HG03354 (cell line): ENCODE data around the gene CRADD.

Experiments
- ATAC-seq: cut with Tn5 transposase; IDR thresholded peaks from one replicate; pipeline ENCODE4 v1.9.1; 2021; ENCODE audit warnings: mild to moderate bottlenecking; ENCODE audit not compliant: unreplicated experiment, poor library complexity, severe bottlenecking

Gene CRADD

DNA sequence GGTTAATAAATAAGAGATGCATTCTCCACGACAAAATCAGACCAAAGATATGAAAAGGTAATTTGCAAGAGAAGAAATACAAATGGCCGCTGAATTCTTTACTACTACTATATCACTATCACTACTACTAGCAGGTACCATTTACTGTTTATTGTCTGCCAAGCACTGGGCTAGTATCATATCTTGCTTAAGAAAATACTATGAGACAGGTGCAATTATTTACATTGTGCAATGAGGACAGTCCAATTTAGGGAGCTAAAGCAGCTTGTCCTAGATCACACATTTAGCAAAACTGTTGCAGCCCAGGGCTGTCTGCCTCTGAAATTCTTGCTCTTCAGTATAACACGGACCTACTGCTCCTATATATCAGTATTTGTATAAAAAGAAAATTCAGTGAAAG is 52.8 kb downstream of the CRADD start:
- no peak for ATAC-seq

DNA sequence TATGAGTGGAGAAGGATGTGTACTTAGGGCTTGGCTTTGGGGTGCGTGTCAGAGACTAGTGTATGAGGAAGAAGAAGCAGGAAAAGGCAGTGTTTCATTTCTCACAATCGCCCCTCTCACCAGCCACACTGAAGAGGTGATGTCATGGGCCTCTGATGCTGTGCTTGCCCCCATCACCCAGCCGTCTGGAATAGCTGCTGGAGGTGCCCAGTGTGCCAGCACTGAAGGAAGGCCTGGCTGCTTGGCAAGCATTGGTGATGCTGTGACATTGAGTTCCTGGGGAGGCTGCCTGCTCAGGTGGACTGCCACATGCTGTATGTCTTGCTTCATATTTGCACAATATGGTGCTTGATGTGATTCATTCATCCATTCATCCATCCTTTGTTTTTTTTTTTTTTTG is 56.2 kb downstream of the CRADD start:
- ATAC-seq = no peak

DNA sequence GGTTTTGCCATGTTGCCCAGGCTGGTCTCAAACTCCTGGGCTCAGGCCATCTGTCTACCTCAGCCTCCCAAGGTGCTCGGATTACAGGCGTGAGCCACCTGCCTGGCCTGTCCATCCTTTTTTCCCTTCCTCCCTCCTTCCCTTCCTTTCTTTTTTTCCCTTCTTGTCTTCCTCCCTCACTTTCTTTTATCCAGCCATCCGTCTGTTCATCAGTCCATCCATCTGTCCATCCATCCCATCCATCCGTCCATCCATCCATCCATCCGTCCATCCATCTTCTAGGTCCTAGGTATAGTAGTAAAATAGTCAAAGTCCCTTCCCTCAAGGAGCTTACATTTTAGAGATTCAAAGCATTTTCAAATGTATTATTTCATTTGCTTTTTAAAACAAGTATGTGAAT is 56.8 kb downstream of the CRADD start:
- no peak for ATAC-seq

DNA sequence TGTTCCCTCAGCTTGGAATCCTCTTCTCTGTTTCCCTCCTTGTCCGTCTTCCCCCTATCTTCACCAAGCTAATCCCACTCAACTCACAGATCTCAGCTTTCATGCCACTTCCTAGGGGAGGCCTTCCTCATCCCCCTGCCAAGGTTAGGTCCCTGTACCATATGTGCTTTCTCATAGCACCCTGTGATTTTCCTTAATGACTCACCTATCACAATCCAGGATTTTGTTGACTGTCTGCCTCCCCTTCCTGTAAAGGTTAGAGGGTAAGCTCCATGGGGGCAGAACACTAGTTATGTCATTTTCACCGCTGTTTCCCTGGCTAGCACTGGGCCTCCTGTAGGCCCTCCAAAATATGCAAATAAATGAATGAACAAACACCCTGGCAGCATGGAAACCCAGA is 57.6 kb downstream of the CRADD start:
- ATAC-seq = no peak

DNA sequence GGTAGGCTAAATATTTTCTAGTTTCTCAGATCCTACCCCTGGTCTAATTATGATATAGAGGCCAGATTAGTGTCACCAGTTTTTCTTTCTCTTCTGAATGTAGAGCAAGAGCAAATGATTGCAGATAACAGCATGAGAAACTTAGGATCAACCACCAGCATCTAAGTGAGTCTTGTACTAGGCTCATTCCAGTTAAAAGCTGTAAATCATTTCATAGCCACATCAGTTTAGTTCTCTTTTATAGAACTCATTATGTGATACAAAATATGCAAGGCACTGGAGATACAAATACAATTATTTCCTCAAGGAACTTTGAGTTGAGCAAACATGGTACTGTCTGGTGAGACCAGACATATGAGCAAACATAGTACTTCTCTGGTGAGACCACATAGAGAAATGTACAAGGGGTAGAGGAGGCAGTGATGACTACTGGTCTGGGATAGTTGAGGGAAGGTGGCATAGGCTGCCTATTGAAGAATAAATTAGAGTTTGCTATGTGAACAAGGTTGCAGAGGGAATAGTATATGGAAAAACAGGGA is 59.5 kb downstream of the CRADD start:
- no peak for ATAC-seq

DNA sequence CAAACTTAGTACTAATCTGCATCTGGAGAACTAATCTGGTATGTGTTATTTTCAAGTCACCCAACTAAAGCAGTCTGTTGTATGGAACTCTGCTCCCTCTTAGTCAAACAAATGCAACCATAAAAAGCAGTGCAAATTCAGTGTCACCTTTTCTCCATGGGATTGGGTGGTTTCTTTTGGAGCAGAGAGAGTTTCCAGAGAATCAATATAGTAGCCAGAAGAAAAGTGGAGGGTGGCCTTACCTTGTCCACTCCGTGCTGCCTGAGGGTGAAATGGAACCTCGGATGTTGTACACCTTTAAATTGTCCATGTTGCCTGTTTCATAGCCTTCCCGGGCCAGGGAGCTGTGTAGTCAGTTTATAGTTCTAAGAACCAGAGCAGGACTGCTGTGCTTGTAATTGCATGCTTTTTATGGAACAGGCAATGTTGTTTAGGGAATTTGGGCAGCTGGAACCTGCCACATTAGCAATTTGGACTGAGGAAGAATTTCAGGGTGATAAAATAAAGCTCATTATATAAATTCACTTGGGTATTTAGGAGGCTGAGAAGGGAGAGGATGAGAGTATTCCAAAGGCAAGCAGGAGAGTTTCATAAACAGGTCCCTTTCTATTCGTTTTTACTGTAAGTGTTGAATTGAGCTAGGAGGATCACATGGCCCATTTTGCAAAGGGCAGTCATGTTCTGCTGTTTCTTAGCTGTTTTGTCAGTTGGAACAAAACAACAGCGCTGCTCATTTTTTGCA is 60.5 kb downstream of the CRADD start:
- ATAC-seq = no peak

DNA sequence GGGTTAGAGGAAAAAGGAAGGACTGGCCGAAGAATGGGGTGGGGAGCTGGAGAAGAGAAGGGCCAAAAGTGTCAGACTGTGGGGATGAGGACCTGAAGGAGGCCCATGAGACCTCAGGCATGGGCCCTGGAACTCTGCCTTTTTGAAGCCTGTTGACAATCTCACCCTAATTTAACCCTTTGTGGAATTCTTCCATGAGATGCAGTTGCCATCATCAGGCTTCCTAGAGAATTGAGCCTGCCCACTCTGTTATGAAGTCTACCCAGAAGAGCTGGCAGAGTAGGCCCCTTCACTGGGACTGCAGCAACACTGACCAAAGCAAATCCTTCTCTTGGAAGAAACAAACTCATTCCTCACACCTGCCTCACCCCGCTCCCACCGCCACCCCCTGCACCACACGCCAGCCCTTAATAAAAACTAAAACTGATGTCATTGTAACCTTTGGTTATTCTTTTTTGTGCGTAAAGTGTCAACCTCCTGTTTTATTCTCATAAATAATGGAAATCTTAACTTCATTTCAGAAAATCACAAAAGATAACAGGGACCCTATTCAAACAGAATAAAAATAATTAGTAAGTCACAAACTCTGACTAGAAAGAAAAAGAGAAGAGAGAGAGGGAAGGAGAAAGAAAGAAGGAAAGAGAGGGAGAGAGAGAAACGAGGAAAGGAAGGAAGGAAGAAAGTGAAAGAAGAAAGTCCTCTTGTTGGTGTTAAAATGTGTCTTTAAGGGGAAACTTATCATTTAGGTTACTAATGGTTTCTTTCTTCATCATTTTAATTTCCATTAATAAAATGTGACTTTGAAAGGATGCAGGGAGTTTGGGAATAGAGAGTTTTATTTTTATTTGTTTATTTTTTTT is 61.3 kb downstream of the CRADD start:
- ATAC-seq = no peak

DNA sequence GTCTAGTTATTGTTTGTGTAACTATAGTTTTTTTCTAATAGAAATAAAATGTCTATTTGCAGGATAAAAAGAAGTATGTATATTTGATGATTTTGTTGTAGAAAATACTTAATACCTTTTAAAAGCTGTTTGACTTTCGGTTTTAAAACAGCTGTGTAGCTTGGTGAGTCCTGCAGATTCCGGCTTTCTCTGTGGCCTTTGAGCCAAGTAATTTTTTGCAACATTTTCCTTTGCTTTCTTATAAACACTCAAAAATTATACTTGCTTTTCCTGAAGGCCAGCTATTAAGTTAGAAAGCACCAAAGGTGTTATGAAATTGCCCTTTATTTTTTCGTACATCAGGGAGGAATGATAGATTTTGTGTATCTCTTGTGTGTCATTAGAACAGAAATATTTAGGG is 63.6 kb downstream of the CRADD start:
- ATAC-seq = no peak

DNA sequence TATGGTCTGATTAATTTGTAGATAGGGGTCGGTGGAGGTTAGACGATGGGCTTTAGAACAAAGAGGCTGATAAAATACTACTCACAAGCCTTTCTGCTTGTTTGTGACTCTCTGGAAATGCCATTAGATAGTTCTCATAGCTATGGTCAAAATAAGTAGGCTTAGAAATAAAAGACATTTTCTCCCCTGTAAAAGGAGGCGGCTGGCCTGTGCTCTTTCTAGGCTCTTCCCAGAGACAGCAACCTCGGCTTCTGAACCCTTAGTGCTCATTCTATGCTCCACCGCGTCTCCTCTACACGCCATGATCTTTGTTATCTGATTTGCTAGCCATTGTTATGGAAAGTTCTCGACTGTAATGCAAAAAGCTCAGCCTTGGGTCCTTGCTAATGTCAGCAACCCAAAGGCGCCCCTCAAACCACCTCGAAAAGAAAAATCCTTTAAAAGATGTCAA is 64.5 kb downstream of the CRADD start:
- peak; percentile 37 for ATAC-seq

DNA sequence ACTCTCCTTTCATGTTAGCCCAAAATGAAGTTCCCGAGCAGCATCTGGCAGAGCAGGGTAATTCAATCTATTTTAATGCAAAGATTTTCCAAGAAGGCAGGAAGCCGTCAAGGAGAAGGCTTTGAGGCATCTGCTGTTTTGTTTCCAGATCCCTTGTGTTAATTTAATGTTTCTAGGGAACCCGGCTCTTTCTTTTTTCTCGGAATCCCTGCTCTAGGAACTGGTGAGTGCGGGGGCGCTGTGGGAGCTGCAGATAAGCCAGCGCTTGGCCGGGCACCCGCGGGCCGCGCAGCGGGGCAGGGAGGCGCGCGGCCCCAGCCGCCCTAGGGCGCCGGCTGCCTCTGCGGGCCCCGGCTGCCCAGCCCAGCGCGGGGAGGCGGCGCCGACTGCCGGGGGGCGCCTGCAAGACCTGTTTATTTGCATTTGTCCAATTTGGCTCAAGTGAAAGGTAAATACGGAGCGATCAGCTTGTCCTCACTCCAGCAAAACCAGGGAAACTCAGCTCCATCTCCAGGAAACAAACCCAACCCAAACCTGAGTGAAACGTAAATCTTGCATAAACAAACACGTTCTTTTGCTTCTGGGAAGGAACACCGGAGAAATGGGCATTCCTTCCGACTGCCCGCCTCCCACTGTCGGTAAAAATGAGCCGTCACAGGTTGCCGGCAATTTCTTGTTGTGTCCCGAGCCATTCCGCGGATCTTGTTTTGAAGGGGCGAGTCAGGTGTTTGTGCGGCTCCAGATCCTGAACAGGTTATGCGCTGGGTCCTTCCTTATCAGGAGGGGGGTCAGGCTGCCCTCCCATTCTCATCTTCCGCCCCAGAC is 65.1 kb downstream of the CRADD start:
- ATAC-seq = peak; percentile 90

DNA sequence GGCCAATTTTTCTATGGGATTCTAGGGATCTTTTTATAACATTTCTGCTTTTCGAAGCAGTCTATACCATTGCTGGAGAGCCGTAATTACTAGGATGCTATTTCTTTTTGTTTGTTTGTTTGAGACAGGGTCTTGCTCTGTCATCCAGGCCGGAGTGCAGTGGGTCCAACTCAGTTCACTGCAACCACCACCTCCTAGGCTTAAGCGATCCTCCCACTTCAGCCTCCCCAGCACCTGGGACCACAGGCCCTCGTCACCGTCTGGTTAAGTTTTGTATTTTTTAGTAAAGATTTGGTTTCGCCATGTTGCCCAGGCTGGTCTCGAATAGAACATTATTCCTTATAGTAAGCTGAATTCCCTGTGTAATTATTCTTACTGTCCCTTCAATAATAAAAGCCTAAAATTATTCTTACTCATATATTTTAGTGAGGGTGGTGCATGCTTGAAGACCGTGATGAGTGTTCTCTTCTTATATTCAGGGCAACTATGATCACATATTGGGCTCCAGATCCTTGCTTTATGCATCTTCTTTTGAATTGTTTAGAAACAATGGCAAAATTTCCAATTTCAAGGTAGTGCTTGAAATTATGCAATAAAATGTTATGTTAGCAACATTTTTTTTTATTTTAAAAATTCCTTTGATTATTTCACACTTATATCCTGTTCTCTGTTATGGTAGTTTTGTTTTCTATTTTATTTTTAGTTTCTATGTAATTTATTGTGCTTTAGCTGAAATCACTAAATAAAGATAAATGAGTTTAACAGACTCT is 66.2 kb downstream of the CRADD start:
- ATAC-seq = no peak

DNA sequence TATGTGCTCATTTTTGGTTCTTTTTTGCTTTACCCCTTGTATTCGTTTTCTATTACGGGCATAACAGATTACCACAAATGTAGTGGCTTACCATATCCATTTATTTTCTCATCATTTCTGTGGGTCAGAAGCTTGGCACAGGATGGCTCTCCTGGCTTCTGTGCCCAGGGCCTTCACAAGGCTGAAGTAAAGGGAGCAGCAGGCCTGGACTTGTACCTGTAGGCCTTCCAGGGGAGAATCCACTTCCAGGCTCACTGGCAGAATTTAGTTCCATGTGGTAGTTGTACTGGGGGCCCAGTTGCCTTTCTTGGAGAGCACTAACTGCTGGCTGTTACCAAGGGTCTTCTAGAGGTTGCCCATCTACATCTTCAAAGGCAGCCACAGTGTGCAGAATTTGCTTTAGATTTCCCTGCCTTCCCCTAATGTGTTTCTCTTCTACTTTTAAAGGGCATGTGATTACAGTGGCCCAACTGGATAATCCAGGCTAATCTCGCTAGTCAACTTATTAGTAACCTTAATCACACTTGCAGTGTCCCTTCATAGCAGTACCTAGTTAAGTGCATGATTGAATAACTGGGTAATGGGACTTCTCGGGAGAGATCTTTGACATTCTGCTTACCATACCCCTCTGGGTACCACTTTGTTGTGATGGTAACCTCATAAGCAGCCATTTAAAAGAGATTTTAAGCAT is 67.0 kb downstream of the CRADD start:
- ATAC-seq = no peak

DNA sequence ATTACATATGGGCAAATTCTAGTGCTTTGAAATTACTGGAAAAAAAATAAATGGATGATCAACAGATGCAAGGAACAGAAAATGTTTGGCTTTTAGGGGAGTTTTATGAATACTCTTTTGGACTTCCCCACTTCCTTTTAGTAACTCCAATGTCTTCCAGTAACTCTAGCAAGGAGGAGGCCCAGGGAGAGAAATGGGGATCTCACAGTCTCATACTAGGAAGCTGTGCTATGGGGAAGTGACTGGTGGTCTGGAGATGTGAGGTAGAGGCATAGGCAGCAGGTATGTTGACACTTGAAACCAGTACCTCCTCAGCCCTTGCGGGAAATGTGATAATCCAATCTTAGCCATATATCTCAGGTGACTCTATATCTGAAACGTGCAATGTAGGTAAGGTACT is 68.1 kb downstream of the CRADD start:
- no peak for ATAC-seq

DNA sequence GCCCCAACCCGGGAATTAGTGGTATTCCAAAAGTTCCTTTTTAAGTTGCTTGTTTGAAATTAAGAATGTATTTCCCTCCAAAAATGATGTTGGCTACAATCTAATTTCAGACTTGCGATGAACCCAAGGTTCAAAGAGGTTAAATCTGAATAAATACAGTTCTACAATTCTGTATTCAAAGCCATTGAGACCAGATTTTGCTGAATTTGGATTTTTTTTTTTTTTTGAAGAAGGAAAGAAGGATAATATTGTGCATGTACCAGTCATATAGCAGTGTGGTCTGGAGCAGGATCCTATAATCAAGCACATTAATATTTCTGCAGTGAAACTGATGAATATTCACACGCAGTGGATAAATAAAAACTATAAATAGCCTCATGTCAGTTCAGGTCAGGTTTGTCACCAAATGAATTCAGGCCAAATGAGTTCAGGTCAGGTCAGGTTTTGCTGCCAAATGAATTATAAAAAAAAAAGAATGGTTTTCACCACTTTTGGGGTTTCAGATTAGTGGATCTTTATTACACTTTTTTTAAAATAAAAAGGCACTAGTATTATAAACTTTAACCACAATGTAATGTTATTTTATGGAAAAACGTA is 69.5 kb downstream of the CRADD start:
- no peak for ATAC-seq

DNA sequence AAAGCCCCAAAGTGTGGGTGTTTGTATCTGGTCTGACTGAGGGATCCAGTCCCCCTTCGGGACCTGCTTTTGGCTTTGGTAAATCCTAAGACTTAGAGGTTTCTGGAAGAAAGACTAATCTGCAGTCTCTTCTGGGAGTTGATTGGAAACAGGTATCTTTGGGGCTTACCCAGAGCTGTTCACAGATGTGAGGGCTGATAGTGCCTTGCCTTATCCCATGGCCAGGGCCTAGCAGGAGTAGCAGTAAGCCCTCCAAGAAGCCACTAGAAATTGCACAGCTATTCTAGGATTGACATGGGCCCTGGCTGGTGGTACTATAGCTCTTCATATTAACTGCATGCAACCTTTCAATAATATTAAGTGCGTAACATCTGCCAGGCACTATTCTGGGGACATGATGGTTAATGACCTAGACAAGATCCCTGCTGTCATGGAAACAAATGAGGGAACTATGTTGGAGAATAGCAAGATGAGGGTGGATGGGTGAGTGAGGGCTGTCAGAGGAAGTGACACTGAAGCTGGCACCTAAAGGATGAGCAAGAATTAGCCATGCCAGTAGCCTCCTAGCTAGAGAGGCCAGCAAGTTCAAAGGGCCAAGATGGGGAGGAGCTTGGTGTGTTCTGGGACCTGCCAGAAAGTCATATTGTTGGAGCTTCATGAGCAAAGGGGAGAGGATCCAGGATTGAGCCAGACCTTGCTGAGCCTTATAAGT is 71.7 kb downstream of the CRADD start:
- ATAC-seq = no peak

DNA sequence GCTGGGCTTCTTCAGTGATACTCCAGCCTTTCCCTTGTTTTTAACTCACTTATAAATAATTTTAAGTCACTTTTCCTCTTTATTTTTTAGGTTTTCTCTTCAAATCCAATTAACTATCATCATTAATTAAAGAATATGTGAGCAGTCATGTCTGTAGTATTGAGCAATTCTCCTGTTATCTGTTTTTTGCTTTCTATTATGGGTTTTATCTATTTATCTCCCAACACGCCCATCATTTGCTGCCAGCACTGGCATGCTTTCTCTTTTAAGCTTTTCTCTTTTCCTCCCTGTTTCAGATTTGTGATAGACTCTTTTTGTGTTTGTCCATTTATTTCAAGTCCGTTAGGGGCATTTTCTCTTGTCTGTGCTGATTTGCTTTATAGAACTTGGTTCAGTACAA is 72.3 kb downstream of the CRADD start:
- ATAC-seq = no peak

DNA sequence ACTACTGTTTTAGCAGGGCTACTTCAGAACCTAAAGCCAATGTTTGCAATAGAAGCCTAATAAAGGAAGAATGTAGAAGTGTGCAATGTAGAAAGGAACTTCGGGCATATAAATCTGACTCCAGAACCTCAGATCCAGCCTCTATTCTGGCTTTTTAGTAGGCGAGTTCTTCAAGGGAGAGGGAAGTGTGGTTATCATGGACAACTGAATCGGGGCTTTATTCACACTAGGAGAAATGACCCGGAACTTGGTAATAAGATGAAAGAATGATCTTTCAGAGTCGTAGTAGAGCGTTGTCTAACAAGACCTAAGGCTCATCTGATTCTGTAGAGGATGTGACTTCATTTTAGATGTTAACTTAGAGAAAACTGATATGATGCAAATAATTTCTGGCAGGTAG is 72.9 kb downstream of the CRADD start:
- ATAC-seq = no peak
